Limb (tissue), 2 donors: Measurements from ENCODE around the gene FCHO1.

Experiments
- DNase-seq, 2 donors: peaks; one replicate each; pipeline ENCODE4 v3.0.0-alpha.2; 2016; ENCODE audit errors: extremely low spot score in 2 of 2

FCHO1 gene

DNA sequence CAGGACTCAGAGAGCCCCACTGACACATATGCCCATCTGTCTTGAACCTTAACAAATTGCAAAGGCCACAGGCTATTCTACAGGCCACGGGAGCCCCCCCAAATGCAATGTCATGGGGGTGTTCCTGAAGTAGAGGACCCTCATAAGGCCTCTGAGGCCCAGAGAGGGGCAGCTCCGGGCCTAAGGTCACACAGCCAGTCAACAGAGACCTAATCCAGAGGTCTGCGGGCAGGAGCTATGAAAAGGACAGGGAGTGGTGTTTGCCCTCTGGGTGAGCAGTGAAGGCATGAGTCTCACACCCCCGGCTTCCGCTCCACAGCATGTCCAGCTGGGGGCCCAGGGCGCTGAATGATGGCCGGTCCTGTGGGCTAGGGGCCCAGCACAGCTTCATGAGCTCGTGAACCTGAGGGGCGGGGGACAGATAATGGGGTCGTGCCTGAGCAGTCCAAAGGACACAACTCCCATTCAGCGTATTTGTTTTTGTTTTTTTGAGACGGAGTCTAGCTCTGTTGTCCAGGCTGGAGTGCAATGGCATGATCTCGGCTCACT is 75.3 kb downstream of the FCHO1 start:
- no peak for DNase-seq

DNA sequence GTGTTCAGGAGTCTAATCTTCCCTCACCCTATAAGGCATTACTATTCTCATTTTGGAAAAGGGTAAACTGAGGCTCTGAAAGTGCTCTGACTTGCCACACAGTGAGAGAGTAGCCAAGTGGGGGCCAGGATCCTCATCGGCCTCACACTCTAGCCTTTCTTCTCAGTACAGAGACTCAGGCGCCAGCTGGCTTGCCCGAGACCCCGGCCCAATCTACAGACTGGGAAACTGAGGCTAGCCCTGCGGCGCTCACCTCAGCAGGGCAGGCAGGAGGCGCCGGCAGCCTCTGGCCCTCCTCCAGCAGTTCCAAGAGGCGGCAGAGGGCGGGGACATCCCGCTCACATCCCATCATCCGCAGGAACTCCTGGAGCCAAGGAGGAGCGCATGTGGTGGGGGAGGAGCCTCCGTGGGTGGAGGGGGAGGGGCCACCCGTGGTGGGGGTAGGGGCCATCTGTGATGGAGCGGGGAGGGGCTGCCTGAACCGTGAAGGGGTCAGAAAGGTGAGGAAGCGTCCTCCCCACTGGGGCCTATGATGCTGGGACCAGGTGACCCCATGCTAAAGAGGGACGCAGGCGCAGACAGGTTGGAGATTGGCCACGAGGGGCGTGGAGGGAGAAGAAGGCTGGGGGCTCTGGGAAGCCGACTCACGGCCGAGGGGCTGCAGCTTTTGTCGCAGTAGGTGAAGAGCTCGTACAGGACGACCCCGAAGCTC is 78.7 kb downstream of the FCHO1 start:
- DNase-seq, result peak in 1 of 2 donors; percentile 78

DNA sequence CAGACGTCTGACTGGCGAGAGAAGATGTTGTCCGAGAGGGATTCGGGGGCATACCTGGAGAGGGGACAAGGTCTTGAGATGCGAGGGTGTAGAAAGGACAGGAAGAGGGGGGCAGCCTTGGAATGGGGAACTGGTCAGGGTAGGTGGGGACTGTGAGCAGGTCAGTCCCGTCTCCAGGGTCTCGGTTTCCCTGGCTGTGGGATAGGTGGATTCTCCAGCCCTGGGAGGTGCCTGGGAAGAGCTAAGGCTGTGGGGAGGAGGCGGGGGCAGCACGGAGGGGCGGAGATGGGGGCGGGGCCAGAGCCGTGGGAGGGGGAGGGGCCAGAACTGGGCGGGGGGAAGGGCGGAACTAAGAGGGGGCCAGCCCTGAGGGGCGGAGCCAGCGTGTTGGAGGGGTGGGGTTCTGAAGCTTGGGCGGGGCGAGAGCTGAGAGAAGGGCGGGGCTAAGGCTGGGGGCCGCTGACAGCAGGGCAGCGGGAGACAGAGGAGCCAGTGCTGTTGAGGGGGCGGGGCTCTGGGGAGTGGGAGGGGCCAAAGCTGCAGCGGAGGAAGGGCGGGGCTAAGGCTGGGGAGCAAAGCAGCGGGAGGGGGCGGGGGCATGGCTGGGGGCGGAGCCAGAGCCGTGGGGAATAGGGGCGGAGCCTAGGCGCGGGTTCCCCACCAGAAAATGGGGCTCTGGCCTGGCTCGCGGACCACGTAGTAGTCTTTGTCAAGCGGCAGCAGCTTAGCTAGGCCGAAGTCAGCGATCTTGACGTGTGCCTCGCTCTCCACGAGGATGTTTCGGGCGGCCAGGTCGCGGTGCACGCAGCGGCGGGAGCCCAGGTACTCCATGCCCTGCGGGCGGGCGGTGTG is 79.5 kb downstream of the FCHO1 start:
- DNase-seq, result peak; percentile 42 to 93

DNA sequence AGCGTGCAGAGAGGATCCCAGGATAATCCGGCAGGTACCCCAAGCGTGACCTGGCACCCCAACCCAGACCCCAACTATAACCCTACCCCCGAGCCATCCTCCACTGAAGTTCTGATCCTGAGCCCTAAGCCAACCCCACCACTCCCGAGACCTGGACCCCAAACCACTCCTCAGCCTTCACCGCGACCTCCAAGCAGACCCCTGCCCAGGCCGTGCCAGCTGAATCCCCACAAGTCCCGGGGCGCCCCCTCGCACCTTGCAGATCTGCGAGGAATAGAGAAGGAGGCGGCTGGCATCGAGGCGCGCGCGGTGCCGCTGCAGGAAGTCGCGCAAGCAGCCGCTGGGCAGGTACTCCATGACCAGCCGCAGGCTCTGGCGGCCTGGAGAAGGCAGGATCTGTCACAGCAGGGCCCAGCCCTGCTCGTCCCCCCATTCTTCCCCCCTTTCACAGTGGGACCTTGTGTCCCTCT is 80.2 kb downstream of the FCHO1 start:
- DNase-seq, result no peak

DNA sequence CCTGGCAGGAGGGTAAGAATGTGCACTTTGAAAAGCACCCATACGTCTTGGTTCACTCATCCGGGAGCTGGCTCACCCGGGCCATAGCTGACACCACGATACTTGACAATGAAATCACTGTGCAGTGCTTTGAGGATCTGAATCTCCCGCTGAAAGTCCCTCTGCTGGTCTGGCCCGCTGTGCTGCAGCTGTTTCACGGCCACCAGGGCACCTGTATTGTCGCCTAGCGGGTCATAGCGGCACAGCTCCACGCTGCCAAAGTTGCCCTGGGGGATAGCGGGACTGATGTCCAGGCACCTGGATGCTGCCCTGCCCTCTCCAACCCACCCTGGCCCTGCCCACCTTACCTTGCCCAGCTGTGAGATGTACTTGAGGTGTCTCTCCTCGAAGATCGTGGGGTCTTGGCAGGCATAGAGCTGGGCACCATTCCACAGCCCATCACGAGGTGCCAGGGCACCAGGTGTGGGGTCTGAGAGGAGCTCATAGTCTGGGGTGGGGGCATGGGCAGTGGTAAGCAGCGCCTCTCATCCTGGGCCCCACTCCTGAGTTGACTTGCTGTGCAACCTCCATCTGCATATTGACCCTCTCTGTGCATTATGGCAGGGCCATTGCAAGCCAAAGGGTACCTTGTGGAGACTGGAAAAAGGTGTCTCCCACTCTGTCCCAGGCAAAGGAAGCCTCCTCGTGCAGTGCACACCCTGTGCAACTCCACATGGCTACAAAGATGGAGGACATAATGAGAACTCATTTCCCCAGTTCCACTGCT is 81.3 kb downstream of the FCHO1 start:
- DNase-seq, result no peak

DNA sequence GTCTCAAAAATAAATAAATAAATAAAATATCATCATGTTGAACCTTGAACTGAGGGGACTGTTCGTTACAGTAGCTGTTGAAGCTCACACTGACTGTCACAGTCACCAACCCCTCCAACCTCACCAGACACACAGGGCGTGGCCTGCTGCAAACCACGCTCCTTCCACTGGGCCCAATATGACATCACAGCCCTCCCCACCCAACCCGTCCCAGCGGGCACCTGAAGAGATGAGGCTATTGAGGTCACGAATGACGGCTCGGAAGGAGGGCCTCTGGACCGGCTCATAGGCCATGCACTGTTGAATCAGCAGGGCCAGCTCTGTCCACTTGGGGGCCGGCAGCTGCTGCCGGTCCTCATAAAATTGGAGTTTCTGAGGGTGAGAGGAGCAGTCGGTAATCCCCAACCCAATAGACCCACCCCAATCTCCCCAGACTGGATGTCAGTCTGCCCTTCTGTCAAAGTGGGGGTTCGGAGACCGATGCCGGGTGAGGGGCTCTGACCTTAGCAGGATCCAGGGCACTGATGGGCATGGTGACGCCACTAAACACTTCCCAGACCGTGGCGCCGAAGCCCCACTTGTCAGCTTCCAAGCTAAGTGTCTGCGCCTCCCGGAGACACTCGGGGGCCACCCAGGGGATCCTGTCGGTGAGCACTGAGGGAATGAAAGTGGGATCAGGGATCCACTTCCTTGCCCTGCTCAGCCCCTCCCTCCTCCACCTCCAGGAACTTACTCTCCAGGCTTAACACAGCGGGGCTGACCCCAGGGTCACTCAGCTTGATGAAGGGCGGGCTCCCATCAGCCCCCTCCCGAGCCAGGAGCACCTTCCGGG is 83.3 kb downstream of the FCHO1 start:
- no peak for DNase-seq

DNA sequence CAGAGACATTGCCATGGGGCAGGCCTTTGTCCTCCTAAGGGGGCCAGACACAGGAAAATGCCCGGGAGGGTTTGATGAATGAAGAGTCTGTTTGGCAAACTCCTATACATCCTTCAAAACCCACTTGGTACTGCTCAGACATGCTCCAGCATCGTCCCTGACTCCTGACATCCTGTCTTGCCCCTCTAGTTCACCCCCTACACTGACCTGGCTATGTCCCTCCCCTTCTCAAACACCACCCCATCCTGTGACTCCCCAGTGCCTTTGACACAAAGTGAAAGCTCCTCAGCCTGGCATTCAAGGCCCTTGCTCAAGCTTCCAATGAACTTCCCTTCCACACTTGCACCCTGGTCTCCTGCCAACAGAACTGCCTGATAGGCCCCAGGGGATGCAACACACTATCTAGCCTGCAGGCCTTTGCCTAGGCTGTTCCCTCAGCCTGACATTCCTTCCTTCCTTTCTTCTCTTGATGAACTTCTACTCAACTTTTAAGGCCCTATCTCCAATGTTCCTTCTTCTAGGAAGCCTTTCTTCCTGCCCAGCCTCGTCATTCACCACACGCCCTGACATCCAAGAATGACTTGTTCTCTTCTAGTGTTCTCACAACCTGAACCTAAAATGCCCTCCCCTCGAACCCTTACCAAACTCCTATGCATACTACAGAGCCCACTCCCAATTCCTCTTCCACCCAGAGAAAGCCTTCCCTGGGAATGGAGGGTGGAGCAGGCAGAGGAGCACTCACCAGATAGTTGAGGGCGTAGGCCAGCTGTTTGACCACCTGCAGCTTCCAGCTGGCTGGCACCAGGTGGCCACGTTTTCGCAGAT is 84.1 kb downstream of the FCHO1 start:
- no peak for DNase-seq

- no peak for DNase-seq
Measured at GRCh38 chr19:17836530-17836929, 85.3 kb downstream of the FCHO1 start.

GRCh38 chr19:17837972-17838371 is 86.7 kb downstream of the FCHO1 start:
- DNase-seq, result no peak
